Endothelial cell of hepatic sinusoid (primary cell): ENCODE measurements around the gene MAP2K5.

Source experiments
- in situ Hi-C: cut with HindIII; loops from 2 replicates; pipeline ENCODE4 v1.10.0; 2017; ENCODE audit warnings: low sequenced_read_pairs

Gene MAP2K5

DNA sequence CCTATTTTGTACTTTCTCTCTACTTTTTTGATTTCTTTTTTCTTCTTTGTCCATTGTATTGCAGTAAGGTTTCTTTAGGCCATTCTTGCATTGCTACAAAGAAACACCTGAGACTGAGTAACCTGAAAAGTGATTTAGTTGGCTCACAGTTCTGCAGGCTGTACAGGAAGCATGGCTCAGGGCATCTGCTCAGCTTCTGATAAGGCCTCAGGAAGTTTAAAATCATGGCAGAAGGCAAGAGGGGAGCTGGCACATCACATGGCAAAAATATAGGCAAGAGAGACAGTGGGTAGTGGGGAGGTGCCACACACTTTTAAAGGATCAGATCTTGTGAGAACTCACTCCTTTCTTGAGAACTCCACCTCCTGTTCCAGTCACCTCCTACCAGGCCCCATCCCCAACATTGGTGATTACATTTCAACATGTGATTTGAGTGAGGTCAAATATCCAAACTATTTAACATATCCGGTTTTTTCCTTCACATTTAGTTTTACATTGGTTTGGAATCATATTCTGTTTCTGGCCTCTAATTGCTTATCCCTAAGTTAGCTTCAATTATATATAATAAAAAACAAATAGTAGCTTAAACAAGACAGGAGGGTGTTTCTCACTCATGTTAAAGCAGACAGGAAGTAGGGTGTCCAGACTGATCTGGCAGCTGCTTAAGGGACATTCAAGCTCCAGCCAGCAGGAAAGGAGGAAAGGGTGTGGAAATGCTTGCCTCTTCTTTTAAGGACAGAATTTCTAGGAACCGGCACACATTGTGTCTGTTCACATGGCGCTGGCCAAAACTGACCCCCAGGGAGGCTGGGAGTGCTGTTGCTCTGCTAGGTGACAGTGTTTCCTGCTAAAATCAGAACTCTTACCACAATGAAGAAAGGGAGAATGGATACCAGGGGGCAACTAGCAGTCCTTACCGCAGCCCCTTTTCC lies 254.0 kb downstream of the MAP2K5 start:
- in situ Hi-C loops, result no loop called here

DNA sequence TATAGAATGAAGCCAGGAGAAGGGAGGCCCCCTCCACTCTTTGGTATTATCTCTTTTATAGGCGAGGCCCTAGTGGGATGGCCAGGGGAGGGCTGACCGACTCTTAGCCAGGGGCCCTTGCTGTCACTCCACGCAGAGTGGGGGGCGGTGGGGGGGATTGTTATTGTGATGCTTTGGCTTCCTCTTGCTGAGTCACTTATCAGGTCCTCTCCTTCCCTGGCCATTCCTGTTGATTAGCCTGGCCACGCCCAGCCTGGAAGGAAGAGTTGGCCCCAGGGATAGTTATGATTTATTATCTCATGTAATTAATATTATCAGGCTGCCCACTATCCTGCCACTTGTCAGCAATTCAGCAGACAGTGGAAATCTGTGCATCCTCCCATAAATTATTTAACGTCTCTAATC lies 257.3 kb downstream of the MAP2K5 start:
- in situ Hi-C loops, result no loop called here

DNA sequence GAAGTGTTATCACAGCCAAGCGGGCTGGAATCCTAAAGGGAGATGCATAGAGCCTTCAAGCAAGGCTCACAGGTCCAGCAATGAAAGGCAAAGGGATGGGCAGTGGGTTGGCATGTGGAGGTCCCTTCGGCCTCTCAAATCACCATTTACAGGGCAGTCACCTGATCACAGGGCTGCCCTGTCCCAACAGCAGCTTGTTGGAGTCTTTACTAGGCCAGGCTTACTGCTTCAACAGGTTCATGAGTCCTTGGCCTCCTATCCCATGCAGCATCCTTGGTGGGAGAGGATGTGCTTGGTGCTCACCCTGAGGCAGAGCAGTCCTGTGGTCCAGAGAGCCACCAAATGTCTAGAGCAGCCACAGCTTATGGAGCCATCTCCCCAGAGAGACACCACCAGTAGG lies 258.6 kb downstream of the MAP2K5 start:
- in situ Hi-C loops, result no loop called here

DNA sequence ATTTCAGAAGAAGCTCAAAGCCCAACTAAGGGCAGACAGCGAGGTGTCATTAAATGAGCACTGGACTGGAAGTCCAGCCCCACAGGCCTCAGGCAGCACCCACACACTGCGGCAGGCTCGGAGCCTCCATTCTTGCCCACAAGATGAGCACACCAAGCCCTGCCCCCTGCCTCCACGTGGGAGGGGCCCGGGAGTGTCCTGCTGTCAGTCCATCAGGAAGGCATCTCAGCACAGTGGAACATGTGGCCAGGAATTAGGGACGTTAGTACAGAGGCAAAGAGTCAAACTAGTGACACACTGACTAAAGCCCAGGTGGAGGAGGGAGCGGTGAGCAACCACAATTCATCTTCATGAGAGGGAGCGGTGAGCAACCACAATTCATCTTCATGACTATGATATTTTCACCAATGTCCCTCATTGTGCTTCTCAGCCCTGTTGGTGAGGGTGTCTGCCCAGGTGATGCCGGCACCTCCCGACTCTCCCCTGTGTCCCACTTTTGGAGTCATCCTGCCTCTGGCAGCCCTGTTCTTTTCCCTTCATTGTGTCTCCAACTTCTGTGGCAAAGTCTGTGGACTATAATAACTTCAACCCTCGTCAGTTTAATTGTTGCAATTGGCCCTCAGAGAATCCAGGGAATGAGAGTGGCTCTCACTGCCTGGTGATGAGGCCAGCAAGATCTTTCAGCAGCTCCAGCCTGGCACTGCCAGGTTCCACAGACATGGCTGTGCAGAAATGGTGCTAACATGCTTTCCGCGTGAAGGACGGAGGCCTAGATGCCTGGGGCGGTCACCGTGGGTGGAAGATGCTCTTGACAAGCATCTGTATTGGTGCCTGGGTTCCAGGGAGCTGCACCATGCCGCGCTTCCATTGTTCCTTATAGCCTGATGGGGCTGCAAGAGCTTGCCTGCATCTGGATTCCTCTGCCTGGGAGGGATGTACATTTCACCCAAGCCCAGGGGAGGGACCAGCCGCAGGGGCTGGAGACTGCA lies 259.7 kb downstream of the MAP2K5 start:
- in situ Hi-C loops, result no loop called here

DNA sequence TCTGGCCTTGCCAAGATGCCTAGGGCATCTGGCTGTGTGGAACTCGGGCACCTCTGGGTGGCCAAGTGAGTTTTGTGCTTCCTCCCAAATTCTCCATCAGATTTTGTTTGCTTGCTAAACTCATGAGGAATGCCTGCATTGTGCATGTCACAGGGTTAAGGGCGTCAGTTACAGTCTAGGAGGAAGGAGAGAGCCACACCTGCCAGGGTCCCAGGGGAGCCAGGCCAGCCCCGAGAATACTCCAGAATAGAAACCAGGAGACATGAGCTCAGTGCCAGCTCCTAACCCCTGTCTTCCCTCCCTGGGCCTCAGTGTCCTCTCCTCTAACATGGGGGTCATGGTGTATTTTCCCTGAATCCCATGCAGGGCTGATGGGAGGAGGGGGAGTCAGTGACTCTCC lies 260.8 kb downstream of the MAP2K5 start:
- in situ Hi-C loops, result no loop called here

DNA sequence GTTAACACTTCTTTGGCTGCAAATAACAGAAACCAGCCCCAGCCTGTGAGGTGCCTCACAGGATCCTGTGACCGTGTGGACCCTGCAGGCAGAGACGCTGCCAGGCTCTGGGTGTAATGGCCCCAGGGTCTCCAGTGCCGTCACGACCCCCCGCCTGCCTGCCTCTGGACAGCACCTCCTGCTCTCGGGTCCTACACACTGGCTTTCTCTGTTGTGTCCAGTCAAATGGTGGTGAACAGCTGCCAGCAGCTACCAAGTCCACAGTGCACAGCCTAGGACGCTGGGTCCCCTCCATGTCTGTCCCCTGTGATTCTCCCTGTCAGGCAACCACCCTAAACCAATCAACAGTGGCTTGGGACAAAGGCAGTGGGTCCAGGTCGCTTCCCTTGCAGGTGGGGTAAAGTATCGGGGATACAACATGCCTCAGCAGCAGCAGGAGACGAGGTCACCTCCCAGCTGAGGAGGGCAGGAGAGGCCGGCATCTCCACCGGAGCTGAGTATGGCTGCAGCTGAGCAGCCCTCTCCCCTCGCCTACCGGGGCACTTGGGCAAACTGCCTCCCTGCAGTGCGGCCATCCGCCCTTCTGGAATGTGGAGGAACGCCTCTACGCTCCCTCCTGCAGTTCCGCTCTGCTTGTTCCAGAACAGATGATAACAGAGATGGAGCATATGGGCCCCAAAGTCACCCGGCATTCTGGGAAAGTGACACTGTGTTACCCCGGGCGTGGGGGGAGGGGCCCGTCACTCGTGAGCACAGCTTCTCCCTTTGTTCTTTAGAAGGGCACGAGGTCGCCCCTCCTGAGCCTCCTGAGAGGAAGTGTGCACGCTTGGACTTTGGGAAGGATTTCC lies 261.7 kb downstream of the MAP2K5 start:
- in situ Hi-C loops, result no loop called here

DNA sequence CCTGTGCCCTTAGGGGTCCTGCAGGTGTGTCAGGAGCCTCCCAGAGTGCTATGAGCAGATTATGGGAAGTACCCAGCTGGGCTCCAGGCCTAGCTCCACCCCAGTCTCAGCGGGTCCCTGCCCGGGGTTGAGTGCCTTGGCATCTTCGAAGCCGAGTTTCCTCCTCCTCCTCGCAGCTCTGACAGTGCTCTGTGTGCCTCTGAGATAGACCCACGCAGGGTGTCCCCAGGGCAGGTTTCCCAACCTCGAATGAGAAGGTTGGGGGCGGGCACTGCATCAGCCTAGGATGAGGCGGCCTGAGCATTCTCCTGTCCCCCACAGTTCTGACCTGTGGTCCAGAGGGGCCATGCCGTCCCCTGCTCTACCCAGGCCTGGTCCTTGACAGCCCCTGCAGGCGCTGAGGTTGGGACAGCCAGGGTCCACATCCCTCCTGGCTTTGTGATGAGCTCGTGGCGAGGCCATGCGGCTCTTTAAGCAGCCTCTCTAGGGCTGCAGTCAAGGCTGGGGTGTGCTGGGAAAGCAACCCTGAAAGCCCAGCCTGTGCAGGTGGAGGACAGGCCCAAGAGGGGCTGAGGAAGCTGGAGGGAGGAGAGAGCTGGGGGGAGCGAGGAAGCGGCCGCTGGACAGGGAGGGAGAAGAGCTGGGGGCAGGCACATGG lies 262.6 kb downstream of the MAP2K5 start:
- in situ Hi-C loops, result no loop called here

DNA sequence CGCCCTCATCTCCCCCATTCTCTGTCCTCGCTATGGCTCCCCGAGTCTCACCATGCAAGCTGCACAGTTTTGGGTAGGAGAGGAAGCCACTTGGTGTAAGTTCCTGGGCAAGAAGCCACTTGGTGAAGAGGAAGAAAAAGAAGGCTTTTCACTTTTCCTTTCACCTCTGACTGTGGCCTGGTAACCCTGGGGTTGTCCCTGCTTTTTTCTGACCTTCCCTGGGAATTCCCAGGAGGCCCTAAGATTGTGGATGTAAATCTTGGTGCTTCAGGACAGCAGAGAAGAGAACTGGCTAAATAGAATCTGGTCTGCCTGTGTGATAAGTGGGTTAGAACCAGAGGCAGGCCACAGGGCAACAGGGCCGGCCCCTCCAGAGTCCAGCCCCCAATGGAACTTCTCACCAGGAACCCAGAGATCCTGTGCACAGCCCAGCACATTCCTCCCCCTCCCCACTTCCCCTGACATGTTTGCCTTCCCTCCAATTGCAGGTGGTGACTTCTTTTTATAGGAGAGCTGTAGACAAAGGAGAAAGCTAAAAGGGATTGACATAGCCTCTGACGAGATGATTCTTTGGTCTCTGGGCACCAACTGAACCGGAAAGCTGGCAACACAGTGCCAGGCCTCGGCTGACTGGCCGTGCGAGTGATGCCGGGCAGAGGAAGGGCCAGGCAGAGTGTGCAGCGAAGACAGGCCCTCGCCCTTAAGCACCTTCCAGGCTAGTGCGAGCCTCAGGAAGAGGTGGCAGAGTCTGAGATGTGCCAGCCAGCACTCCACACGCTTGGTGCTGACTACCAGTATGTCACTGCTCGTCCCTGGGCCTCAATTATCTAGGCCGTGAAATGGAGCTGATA lies 263.4 kb downstream of the MAP2K5 start:
- in situ Hi-C loops, result no loop called here

DNA sequence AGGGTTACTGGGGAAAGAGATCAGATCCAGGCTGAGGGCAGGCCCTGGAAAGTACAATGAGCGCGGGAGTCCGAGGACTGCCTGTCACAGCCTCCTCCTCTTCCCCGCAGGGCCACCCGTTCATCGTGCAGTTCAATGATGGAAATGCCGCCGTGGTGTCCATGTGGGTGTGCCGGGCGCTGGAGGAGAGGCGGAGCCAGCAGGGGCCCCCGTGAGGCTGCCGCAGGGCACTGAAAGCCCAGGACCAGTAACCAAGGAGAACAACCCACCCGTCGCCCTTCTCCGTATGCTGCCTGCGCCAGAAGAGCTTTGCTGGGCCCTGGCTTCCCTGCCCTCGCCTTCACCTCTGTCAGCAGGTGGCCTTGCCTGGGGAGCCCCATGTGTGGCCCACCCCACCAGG lies 264.0 kb downstream of the MAP2K5 start:
- in situ Hi-C loops, result no loop called here

DNA sequence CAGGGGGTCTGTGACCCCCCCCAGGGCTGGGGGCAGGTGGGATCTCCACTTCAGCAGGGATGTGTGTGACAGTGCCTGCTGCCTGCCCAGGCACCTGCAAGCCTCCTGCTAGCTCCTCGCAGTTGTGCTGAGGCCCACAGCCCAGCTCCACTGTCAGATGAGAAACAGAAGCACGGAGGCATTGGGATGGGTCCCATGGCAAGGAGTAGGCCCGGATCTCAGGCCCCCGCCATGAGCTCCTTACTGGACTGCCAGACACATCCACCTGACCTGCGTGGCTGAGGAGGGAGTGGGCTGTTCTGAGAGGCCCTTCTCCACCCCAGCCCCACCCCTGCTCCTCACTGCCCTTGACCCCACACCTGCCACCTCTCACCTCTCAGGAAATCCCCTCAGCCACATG lies 264.6 kb downstream of the MAP2K5 start:
- in situ Hi-C loops, result no loop called here

DNA sequence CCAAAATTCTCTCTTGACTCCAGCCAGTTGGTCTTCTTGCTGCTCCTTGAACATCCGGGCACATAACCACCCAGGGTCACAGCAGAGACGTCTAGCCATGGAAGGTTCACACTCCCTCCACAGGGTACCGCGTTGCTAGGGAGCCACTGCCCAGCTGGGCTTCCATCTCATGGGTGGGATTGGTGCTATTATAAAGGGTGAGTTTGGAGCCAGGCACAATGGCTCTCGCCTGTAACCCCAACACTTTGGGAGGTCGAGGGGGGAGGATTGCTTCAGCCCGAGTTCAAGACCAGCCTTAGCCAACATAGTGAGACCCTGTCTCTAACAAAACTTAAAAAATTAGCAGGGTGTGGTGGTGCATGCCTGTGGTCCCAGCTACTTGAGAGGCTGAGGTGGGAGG lies 265.3 kb downstream of the MAP2K5 start:
- in situ Hi-C loops, result no loop called here

DNA sequence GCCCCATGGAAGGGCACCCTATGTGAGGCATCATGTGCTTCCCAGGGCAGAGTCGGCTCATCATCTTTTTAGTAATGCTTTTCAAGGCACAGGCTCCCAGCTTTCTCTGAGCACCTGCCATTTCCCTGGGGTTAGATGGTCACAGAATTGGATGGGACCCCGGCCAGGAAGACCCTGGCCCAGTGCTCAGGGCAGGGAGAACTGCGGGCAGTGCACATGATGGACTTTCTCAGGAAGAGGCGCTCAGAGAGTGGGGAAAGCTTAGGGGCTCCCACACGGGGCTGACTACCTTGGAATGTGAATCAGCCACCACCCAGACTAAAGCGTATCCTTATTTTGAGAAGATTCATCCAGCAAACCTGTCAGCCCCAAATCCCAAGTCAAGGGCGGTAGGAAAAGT lies 266.3 kb downstream of the MAP2K5 start:
- in situ Hi-C loops, result no loop called here

DNA sequence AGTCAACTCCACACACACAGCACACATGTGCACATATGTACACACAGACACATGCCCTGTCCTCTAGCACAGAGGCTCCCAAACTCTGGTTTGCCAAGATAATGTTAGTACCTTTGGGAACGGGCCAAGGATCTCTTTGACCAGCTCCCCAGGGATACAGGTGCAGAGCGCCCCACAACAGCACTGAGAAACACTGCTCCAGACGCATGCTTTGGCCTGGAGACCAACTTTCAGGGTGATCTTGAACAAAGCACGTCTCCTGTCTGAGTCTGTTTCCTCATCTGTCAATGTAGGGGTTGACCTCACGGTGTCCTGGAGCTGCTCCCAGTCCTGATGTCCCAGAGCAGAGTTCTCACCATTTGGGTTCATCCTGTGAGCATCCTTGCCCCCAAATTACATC lies 266.9 kb downstream of the MAP2K5 start:
- in situ Hi-C loops, result no loop called here

DNA sequence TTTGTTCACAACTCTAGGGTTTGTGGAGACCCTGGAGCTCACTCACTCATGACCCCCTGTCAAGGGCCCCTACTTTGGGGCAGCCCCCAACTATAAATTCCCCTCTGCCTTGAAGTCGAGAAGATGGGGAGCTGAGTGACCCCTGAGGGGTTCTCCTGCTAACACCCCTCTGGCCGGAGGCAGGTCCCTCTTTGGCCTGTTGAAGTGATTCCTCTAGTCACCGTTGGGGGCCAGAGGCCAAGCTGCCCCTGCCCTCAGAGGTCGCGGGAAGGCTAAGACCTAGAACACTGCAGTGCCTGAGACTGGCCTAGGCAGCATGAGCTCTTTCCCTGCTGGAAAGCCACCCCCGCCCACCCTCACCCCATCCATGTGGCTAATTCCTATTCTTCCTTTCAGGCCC lies 267.4 kb downstream of the MAP2K5 start:
- in situ Hi-C loops, result no loop called here

DNA sequence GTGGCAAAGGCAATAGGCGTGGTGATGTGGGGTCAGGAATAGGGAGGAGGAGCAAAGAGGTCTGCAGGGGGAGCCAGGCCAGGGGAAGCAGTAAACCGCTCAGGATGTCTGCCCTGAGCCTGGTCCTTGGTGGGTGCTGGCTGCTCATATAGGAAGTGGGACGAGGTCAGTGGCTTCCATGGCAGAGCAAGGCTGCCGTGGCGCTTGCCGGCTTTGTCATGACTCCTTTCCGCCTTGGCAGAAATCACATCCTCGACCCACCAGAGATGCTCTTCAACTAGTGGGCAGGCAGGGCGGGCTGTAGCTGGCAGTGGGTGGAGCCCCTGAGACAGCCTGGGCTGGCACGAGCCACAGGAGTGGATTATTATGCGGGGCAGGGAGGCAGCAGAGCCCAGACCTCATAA lies 269.7 kb downstream of the MAP2K5 start:
- in situ Hi-C loops, result no loop called here

DNA sequence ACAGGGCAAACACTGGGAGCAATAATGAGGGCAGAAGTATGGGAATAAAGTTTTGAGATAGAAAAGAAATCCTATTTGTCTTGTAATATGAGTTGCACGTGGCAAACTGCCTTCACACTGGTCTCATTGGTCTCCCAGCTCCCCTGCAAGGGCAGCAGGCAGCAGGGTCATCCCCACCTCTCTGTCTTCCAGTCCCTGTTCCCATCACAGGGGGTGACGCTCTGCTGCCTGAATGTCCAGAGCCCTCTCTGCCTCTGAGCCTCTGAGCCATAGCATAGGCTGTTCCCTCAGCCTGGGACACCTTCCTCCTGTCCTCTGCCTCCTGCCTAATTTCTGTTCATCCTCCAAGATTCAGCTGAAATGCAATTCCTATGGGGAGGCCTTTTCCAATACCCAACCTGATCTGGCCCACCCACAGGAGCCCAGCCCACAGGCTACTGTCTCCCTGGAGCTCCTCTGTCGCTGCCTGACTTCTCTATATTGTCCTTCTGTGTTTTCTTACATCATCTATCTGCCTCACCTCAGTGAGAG lies 270.7 kb downstream of the MAP2K5 start:
- in situ Hi-C loops, result no loop called here

DNA sequence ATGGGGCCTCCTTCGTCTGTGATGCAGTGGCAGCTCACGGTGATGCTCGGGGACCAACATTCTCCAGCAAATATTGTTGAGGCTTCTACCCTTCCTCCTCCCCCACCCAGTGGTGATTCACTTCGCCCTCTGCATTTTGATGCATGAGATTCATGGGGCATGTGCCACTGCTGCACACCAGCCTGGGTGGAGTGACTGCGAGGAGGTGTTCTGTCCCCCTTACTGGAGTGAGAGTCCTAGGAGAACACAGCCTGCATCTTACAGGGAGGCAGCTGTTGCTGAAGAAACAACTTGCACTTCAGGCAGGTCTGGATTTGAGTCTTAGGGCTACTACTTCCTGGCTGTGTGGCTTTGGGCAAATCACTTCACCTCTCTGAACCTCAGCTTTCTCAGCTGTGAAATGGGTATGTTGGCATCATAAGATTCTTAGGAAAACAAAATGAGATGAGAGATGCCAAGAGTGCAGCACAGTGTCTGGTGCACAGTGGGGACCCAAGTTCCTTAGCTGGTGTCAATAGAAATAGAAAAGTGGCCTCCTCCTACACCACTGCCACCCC lies 272.6 kb downstream of the MAP2K5 start:
- in situ Hi-C loops, result no loop called here

DNA sequence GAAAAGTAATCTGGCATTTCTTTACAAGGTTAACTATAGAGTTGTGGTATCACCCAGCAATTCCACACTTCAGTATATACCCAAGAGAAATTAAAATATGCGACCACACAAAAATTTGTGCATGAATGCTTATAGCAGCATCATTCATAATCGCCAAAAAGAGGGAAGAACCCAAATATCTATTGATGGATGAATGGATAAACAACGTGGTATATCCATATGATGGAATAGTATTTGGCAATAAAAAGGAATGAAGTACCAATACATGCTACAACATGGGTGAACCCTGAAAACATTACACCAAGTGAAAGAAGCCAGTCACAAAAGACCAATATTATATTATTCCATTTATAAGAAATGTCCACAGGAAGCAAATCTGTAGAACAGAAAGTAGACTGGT lies 274.2 kb downstream of the MAP2K5 start:
- in situ Hi-C loops, result no loop called here

DNA sequence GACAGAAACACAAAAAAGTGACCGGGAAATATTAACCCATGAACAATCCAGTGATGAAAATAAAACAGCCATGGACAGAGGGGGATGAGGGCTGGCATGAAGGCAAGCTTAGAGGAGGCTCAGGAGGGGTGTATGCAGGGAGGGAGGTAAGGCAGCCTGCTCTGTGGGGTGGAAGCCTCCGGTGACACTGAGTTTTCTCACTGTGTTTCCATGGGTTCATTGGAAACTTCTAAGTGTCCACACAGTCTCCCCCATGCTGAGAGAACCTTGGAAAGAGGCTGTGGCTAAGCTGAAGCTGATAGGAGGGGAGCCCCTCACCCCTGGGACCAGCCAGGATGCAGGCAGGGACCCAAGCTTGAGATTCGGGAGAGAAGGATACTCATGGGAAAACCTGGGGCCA lies 276.0 kb downstream of the MAP2K5 start:
- in situ Hi-C loops, result no loop called here
